T-cell (primary cell): ENCODE results near the gene MORN3. TPM values are rescaled to one million over a fixed set of nuclear protein-coding genes. Genes with fewer than 3 reads are reported as not detected.
"Not testable (repeated sequence)": the region's sequence is repeated elsewhere in the genome, so short reads cannot be mapped to it uniquely, and the experiment has no call there.

Experiments
- ATAC-seq, 4 experiments: fragments of 200-7000 bp in 3 of 4; fragments of 150-1000 bp in 1 of 4; cut with Tn5 transposase; replicated peaks in 1 of 4; 1 replicate in 3 of 4; 2 replicates in 1 of 4; pipeline ENCODE4 v1.10.0; 2021; ENCODE audit warnings: moderate library complexity in 3 of 4, mild to moderate bottlenecking in 2 of 4, moderate number of reproducible peaks in 1 of 4
- CTCF ChIA-PET, 2 donors: fragments of 300-600 bp; sonication (Branson Sonifier 250); formaldehyde crosslinking; loops; one replicate each; lab custom pipeline; 2022; ENCODE audit warnings: antibody characterized with exemption in 2 of 2; lab: Charles Lee
- POLR2A ChIA-PET, 2 donors: fragments of 300-600 bp; sonication (Branson Sonifier 250); formaldehyde crosslinking; loops; one replicate each; lab custom pipeline; 2022; ENCODE audit warnings: antibody characterized with exemption in 2 of 2; lab: Charles Lee
- DNase-seq, 35 experiments: peaks; one replicate each; pipeline versions ENCODE4 v3.0.0 to v3.0.0-alpha.2; 2013 to 2023
- H3K27ac ChIP-seq: one replicate; pipeline ENCODE4 v1.5.1; 2013; ENCODE audit warnings: low read length
- H3K27me3 ChIP-seq, 2 experiments: replicated peaks in 1 of 2; 1 replicate in 1 of 2; 2 replicates in 1 of 2; pipeline versions ENCODE4 v1.6.1 to v1.7.0; 2013; ENCODE audit warnings: low read length in 1 of 2, mixed read lengths in 1 of 2; ENCODE audit not compliant: control insufficient read depth in 2 of 2, insufficient read depth in 2 of 2; ENCODE audit errors: extremely low read depth in 1 of 2
- H3K36me3 ChIP-seq, 2 donors: 1 replicate in 1 of 2; 2 replicates in 1 of 2; pipeline versions ENCODE4 v1.6.1 to v1.7.0; 2013; ENCODE audit warnings: low read length in 1 of 2; ENCODE audit not compliant: control insufficient read depth in 2 of 2, insufficient read depth in 1 of 2; ENCODE audit errors: extremely low read depth in 1 of 2
- H3K4me1 ChIP-seq, 2 experiments: 1 replicate in 1 of 2; 2 replicates in 1 of 2; pipeline versions ENCODE4 v1.6.1 to v1.7.0; 2013; ENCODE audit warnings: low read length in 2 of 2, mixed read lengths in 1 of 2; ENCODE audit not compliant: insufficient read depth in 2 of 2, control insufficient read depth in 1 of 2; ENCODE audit errors: extremely low read depth in 1 of 2
- H3K4me3 ChIP-seq, 2 donors: 1 replicate in 1 of 2; 2 replicates in 1 of 2; pipeline versions ENCODE4 v1.5.1 to v1.7.0; 2013; ENCODE audit warnings: mild to moderate bottlenecking in 2 of 2, low read length in 1 of 2, moderate library complexity in 1 of 2; ENCODE audit not compliant: control insufficient read depth in 1 of 2; ENCODE audit errors: extremely low read depth in 1 of 2
- H3K9me3 ChIP-seq: 2 replicates; pipeline ENCODE4 v1.7.0; 2013
- H3K27ac Mint-ChIP-seq, 2 donors: one replicate each; pipeline ENCODE4 v1.8.0; 2020 to 2021; ENCODE audit warnings: mild to moderate bottlenecking in 2 of 2, mixed read lengths in 2 of 2
- H3K27me3 Mint-ChIP-seq, 2 donors: one replicate each; pipeline ENCODE4 v1.8.0; 2021 to 2022; ENCODE audit warnings: mixed read lengths in 2 of 2
- H3K36me3 Mint-ChIP-seq: one replicate; pipeline ENCODE4 v1.8.0; 2021; ENCODE audit warnings: mixed read lengths
- H3K4me1 Mint-ChIP-seq, 3 donors: one replicate each; pipeline ENCODE4 v1.8.0; 2020 to 2022; ENCODE audit warnings: mixed read lengths in 3 of 3, mild to moderate bottlenecking in 1 of 3
- H3K4me3 Mint-ChIP-seq, 3 donors: one replicate each; pipeline ENCODE4 v1.8.0; 2020 to 2022; ENCODE audit warnings: mild to moderate bottlenecking in 3 of 3, mixed read lengths in 3 of 3, moderate library complexity in 3 of 3
- H3K9me3 Mint-ChIP-seq, 3 donors: one replicate each; pipeline ENCODE4 v1.8.0; 2020 to 2022; ENCODE audit warnings: mixed read lengths in 3 of 3
- WGBS: methylation state at CpG from one replicate; pipeline ENCODE4 v1.1.5; 2013; ENCODE audit warnings: missing lambda C conversion rate; ENCODE audit not compliant: insufficient coverage; 5-methylcytosine and 5-hydroxymethylcytosine counted together
- total RNA-seq, 35 experiments: library from RNA in 6 of 35; stranded (reverse) in 6 of 35; fragments of 120-200 nt in 1 of 35; gene quantifications; one replicate each; pipeline versions ENCODE4 v1.2.1 to v1.2.4 and lab custom pipeline; 2013 to 2026

The MORN3 gene
- total RNA-seq, 5 donors from 2014 or later (not counting 1 experiment from before 2014, with no cell fraction given) = 3.9 to 17.6 (median 8.3) TPM

DNA sequence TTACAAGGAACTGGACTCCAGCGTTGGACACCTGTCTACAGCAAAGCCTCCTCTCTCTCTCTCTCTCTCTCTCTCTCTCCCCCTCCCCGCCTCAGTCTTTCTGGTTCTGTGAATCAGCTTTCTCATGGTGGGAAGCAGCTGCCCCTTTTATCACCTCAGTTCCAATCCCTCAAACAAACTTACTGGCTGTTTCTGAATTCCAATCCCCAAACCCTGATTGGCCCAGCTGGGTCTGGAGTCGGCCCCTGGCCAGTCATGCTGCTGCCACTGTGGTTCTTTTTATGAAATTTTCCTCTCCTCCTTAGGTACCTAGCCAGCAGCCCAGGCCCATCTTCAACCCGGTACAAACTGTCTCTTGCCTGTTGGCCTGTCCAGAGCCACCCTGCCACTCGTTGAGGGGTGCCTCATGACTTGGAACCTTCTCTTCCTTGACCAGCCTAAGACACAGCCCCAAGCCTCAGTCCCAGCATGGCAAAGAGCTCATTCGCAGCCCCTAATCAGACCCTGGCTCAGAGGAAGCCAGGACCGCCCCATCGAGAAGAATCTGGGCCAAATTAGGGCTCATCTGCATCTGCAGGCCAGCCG, 9.4 kb upstream of the MORN3 start:
- CTCF ChIA-PET = interaction anchor here in 1 of 2 donors (0.5 to 1.3 kb wide), 3 partner anchors 54 to 126 kb away, joined by 3 to 4 read pairs (median 4); no protein-coding TSS in a partner anchor
- Histone ChIP-seq H3K4me1 (peaks cover 0 to 10% of the 10 kb centered on the region in 2 experiments), H3K27ac (no peak overlapping the region), H3K4me3 (no peak overlapping the region), H3K36me3 (no peaks in the 10 kb centered on the region), H3K9me3 (no peaks in the 10 kb centered on the region), H3K27me3 (no peaks in the 10 kb centered on the region)
- Mint-ChIP-seq H3K4me3 (no peak overlapping the region), H3K4me1 (peaks cover 4 to 11% (median 6%) of the 10 kb centered on the region in 3 donors), H3K27me3 (no peaks in the 10 kb centered on the region), H3K27ac (no peak overlapping the region), H3K36me3 (no peaks in the 10 kb centered on the region), H3K9me3 (no peaks in the 10 kb centered on the region)
- POLR2A ChIA-PET = interaction anchor here (0.5 to 0.7 kb wide), 2 partner anchors 127 to 278 kb away, joined by 7 to 9 read pairs; no protein-coding TSS in a partner anchor
- ATAC-seq (no peak), DNase-seq (no peak)
- WGBS = 87% methylated on average over 5 of the region's 9 CpGs

DNA sequence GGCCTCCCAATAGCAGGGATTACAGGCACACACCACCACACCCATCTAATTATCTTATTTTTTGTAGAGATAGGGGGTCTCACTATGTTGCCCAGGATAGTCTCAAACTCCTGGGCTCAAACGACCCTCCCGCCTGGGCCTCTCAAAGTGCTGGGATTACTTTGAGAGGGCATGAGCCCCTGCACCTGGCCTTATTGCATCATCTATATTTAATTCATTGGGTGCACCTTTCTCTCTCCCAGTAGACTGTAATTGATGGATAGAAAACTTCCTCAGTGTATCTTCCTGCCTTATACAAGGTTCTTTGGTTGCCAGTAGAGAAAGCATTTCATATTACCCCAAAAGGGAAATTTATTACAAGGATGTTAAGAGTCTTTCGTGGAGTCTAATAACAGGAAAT, 8.9 kb upstream of the MORN3 start:
- Mint-ChIP-seq H3K4me1 (peaks cover 9 to 15% (median 10%) of the 10 kb centered on the region in 3 donors), H3K36me3 (no peaks in the 10 kb centered on the region), H3K27ac (no peak overlapping the region), H3K4me3 (no peak overlapping the region), H3K27me3 (no peaks in the 10 kb centered on the region), H3K9me3 (no peaks in the 10 kb centered on the region)
- Histone ChIP-seq H3K4me3 (no peak overlapping the region), H3K9me3 (no peaks in the 10 kb centered on the region), H3K27ac (no peak overlapping the region), H3K4me1 (peaks cover 0 to 10% of the 10 kb centered on the region in 2 experiments), H3K27me3 (no peaks in the 10 kb centered on the region), H3K36me3 (no peaks in the 10 kb centered on the region)
- ChIA-PET CTCF (interaction anchor here in 1 of 2 donors (0.5 to 0.8 kb wide), 2 partner anchors 53 to 126 kb away, joined by 3 to 4 read pairs; no protein-coding TSS in a partner anchor), POLR2A (interaction anchor here in 1 of 2 donors (0.5 kb wide), 1 partner anchor 128 kb away, joined by 7 read pairs; no protein-coding TSS in a partner anchor)
- WGBS = no CpG with 5 or more reads among the region's 3 CpGs
- no peak for ATAC-seq
- no peak for DNase-seq

DNA sequence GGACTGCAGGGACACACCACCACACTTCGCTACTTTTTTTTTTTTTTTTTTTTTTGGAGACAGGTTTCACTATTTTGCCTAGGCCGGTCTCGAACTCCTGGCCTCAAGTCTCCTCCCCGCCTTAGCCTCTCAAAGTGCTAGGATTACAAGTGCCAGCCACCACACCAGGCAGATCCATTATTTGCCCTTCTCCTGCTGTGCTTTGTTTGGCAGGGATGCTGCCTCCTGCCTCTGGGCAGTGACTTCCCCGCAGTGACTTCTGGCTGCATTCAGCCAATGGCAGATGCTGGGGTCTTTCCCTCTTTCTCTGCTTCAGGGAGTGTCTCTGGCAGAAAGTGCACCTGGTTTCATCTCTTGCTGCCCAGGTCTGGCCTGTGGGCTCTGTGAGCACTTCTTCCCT, 6.7 kb upstream of the MORN3 start:
- no peak overlapping the region for H3K4me3 ChIP-seq
- no peaks in the 10 kb centered on the region for H3K36me3 Mint-ChIP-seq
- no peak for ATAC-seq
- H3K4me1 ChIP-seq = peaks cover 10 to 19% of the 10 kb centered on the region in 2 experiments
- H3K4me1 Mint-ChIP-seq = peaks cover 23 to 29% (median 25%) of the 10 kb centered on the region in 3 donors
- no peaks in the 10 kb centered on the region for H3K27me3 ChIP-seq
- no peak overlapping the region for H3K27ac ChIP-seq
- no peaks in the 10 kb centered on the region for H3K36me3 ChIP-seq
- no peaks in the 10 kb centered on the region for H3K27me3 Mint-ChIP-seq
- ChIA-PET POLR2A (no interaction called here), CTCF (no interaction called here)
- H3K9me3 ChIP-seq = no peaks in the 10 kb centered on the region
- no peak for DNase-seq
- WGBS = 100% methylated on average over 2 of the region's 5 CpGs
- H3K4me3 Mint-ChIP-seq = no peak overlapping the region
- H3K27ac Mint-ChIP-seq = peak overlapping the region; percentile 44 to 78
- no peaks in the 10 kb centered on the region for H3K9me3 Mint-ChIP-seq

DNA sequence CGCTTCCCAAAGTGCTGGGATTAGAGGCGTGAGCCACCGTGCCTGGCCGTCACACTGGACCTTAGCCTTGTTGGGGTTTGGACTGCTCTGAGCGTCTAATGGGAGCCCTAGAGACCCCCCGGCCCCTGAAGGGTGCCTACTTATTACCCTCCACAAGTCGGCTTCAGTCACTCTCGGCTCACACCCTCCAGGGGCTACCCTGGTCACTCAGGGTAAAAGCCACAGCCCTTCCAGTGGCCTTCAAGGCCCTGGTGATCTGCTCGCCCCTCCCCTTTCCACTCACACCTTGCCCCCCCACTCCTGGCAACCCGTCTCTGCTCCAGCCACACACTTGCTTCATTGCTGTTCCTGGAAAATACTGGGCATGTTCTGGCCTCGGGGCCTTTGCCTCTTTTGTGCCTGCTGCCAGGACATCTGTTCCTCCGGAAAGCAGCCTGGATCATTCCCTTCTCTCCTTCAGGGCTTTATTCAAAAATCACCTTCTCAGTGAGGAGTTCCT, 3.6 kb upstream of the MORN3 start:
- H3K27ac ChIP-seq = peak overlapping the region; percentile 100
- 84% methylated on average over 12 of the region's 12 CpGs for WGBS
- H3K4me1 ChIP-seq = peaks cover 15 to 46% of the 10 kb centered on the region in 2 experiments
- H3K36me3 Mint-ChIP-seq = no peaks in the 10 kb centered on the region
- no peaks in the 10 kb centered on the region for H3K9me3 ChIP-seq
- CTCF ChIA-PET = interaction anchor here (1.0 to 1.9 kb wide), 7 partner anchors 12 to 136 kb away, joined by 3 to 13 read pairs (median 4); no protein-coding TSS in a partner anchor
- peak in 3 of 35 experiments; percentile 9 to 47 (median 13) for DNase-seq
- H3K36me3 ChIP-seq = no peaks in the 10 kb centered on the region
- POLR2A ChIA-PET = interaction anchor here in 1 of 2 donors (0.7 to 2.6 kb wide), 6 partner anchors 7 to 93 kb away, joined by 4 to 58 read pairs (median 11); partner anchors contain the start of gene ORAI1
- ATAC-seq = no peak
- peak overlapping the region; percentile 79 to 82 for H3K4me3 ChIP-seq
- peak overlapping the region; percentile 99 to 100 for H3K27ac Mint-ChIP-seq
- no peaks in the 10 kb centered on the region for H3K9me3 Mint-ChIP-seq
- peaks cover 32 to 45% (median 34%) of the 10 kb centered on the region in 3 donors for H3K4me1 Mint-ChIP-seq
- peak overlapping the region; percentile 92 to 96 (median 95) for H3K4me3 Mint-ChIP-seq
- no peaks in the 10 kb centered on the region for H3K27me3 Mint-ChIP-seq
- H3K27me3 ChIP-seq = no peaks in the 10 kb centered on the region

DNA sequence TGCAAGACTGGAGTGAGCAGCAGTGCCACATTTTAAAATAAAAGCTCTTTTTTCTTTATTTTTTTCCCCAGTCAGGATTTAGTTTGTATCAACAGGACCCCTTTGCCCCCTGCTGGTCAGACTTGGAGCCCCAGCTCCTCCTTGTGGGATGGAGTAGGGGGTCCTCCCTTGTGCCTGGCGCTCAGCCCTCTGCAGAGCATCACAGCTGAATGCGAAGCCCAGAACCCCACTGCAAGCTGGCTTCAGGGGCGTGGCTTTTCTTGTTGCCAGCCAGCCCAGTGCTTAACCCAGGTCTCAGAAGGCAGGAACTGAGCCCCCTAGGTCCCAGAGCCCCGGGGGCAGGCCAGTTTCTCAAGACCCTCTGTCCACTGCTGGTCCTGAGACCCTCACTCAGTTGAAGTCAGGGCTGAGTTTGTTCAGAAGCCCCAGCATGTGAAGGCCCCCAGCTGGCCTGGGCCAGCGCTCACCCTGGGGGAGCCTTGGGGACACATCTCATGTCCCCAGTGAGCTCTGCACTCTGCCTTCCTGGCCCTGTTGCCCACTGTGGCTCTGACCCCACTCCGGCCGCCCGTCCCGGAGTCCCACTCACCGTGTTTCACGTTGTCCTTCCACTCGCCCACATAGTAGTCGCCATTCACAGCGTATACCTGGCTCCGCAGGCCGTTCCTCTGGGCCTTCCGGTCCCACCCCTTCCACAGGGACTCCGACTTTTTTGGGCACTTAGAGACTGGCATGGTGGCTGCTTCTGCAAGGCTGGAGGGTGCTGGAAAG, 519 bp downstream of the MORN3 start:
- Histone ChIP-seq H3K36me3 (no peaks in the 10 kb centered on the region), H3K4me1 (peaks cover 29 to 84% of the 10 kb centered on the region in 2 experiments), H3K9me3 (no peaks in the 10 kb centered on the region), H3K27ac (no peak overlapping the region), H3K27me3 (no peaks in the 10 kb centered on the region), H3K4me3 (no peak overlapping the region)
- DNase-seq (peak in 32 of 35 experiments; percentile 20 to 75 (median 57)), ATAC-seq (no peak)
- Mint-ChIP-seq H3K27ac (peak overlapping the region; percentile 80 to 82), H3K27me3 (no peaks in the 10 kb centered on the region), H3K4me3 (no peak overlapping the region), H3K9me3 (no peaks in the 10 kb centered on the region), H3K4me1 (peaks cover 58 to 70% (median 61%) of the 10 kb centered on the region in 3 donors), H3K36me3 (peaks cover 4% of the 10 kb centered on the region)
- CTCF ChIA-PET = interaction anchor here (0.6 to 3.2 kb wide), 23 partner anchors 9 to 189 kb away, joined by 3 to 27 read pairs (median 4); no protein-coding TSS in a partner anchor
- WGBS = 88% methylated on average over 14 of the region's 18 CpGs
- POLR2A ChIA-PET = interaction anchor here in 1 of 2 donors (0.6 to 1.5 kb wide), 3 partner anchors 17 to 42 kb away, joined by 3 to 8 read pairs (median 4); partner anchors contain the start of gene ORAI1

DNA sequence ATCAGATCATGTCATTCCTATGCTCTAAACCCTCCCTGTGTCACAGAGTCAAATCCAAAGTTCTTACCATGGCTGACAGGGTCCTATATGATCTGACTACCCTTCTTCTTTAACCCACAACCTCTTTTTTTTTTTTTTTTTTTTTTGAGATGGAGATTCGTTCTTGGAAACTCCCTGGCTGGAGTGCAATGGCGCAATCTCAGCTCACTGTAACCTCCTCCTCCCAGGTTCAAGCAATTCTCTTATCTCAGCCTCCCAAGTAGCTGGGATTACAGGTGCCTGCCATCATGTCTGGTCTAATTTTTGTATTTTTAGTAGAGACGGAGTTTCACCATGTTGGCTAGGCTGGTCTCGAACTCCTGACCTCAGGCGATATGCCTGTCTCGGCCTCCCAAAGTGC, 2.6 kb downstream of the MORN3 start:
- not testable (repeated sequence) for DNase-seq, H3K27me3 Mint-ChIP-seq
- POLR2A ChIA-PET = interaction anchor here in 1 of 2 donors (0.6 kb wide), 1 partner anchor 136 kb away, joined by 11 read pairs; no protein-coding TSS in a partner anchor

More for the DNA sequence above, 2.6 kb downstream of the MORN3 start:
- not testable (repeated sequence) for H3K9me3 Mint-ChIP-seq, H3K27ac ChIP-seq, H3K4me3 ChIP-seq, H3K9me3 ChIP-seq, H3K36me3 ChIP-seq, H3K27me3 ChIP-seq, H3K36me3 Mint-ChIP-seq, ATAC-seq
- 94% methylated on average over 4 of the region's 6 CpGs for WGBS
- Mint-ChIP-seq H3K27ac (peak overlapping the region; percentile 76 to 90), H3K4me1 (peaks cover 52 to 72% (median 54%) of the 10 kb centered on the region in 3 donors), H3K4me3 (peak overlapping the region in 1 of 3 donors; percentile 55)
- H3K4me1 ChIP-seq = peaks cover 29 to 88% of the 10 kb centered on the region in 2 experiments
- CTCF ChIA-PET = interaction anchor here (0.6 to 3.2 kb wide), 4 partner anchors 43 to 114 kb away, joined by 4 to 27 read pairs (median 8); no protein-coding TSS in a partner anchor
